GM12878 (cell line): ENCODE data around the gene MYCT1. TPM values are rescaled to one million over a fixed set of nuclear protein-coding genes. Genes with fewer than 3 reads are reported as not detected.
A peak's percentile ranks its signal among the peaks of the same experiment; 100 is the strongest.

ENCODE experiments used
- ATAC-seq: fragments of 200-7000 bp; cut with Tn5 transposase; 3 replicates; pipeline ENCODE4 v1.9.1; 2020; ENCODE audit warnings: mild to moderate bottlenecking, moderate library complexity
- BruUV-seq: library from RNA; stranded (reverse); fragments of 400-500 nt; replicated peaks from 2 replicates; lab custom pipeline; 2021; lab: Mats Ljungman, UMichigan
- CTCF ChIA-PET: fragments of 300-600 bp; sonication (Branson Sonifier 250); formaldehyde crosslinking; extraction: SDS; loops from one replicate; lab custom pipeline; 2021; ENCODE audit warnings: inconsistent platforms; lab: Yijun Ruan, JAX
- POLR2A ChIA-PET: fragments of 350-600 bp; formaldehyde crosslinking; extraction: SDS; loops from one replicate; lab custom pipeline; 2021; ENCODE audit warnings: inconsistent platforms; lab: Charles Lee
- RAD21 ChIA-PET: fragments of 300-600 bp; sonication (Branson Sonifier 250); formaldehyde crosslinking; loops from one replicate; lab custom pipeline; 2023; ENCODE audit warnings: antibody characterized with exemption; ENCODE audit not compliant: unreplicated experiment; lab: Charles Lee
- SMC1A ChIA-PET: fragments of 300-600 bp; sonication (Branson Sonifier 250); formaldehyde crosslinking; loops from one replicate; lab custom pipeline; 2023; ENCODE audit not compliant: unreplicated experiment, uncharacterized antibody; lab: Charles Lee
- DNase-seq: peaks from one replicate; pipeline ENCODE4 v3.0.0-alpha.2; 2011; ENCODE audit warnings: low read depth, low spot score
- FAIRE-seq: peaks from 3 replicates; lab custom pipeline; 2011; peaks lifted over from hg19 to GRCh38; lab: Jason Lieb, UNC
- H2AFZ ChIP-seq: 2 replicates; pipeline ENCODE4 v1.6.0; 2011; ENCODE audit warnings: low read depth, low read length, control low read depth; ENCODE audit not compliant: control insufficient read depth
- H3K27ac ChIP-seq: 2 replicates; pipeline ENCODE4 v1.5.1; 2011; ENCODE audit warnings: control low read depth; ENCODE audit not compliant: control insufficient read depth, insufficient read depth
- H3K27me3 ChIP-seq, 2 experiments: replicated peaks in 1 of 2; 2 replicates each; pipeline versions ENCODE4 v1.6.0 to v1.6.1; 2011; ENCODE audit warnings: low read length in 1 of 2; ENCODE audit not compliant: control insufficient read depth in 2 of 2, insufficient read depth in 2 of 2
- H3K36me3 ChIP-seq, 2 experiments: 2 replicates each; pipeline ENCODE4 v1.5.1; 2011; ENCODE audit warnings: low read length in 1 of 2; ENCODE audit not compliant: control insufficient read depth in 2 of 2, insufficient read depth in 2 of 2
- H3K4me1 ChIP-seq: 2 replicates; pipeline ENCODE4 v1.6.1; 2011; ENCODE audit warnings: mild to moderate bottlenecking, low read length, moderate library complexity, mixed read lengths; ENCODE audit not compliant: control insufficient read depth, insufficient read depth
- H3K4me2 ChIP-seq: 2 replicates; pipeline ENCODE4 v1.6.0; 2011; ENCODE audit warnings: control low read depth; ENCODE audit not compliant: control insufficient read depth, insufficient read depth
- H3K4me3 ChIP-seq: fragments of 200-600 bp; sonication (generic); 2 replicates; pipeline ENCODE4 v1.5.1; 2016
- H3K79me2 ChIP-seq: 2 replicates; pipeline ENCODE4 v1.6.0; 2011; ENCODE audit warnings: low read length; ENCODE audit not compliant: control insufficient read depth, insufficient read depth
- H3K9ac ChIP-seq: 2 replicates; pipeline ENCODE4 v1.8.0; 2011; ENCODE audit warnings: low read length, control low read depth, mixed read lengths; ENCODE audit not compliant: control insufficient read depth, insufficient read depth
- H3K9me3 ChIP-seq: replicated peaks from 3 replicates; pipeline ENCODE4 v1.5.1; 2011; ENCODE audit warnings: mild to moderate bottlenecking, low read length; ENCODE audit not compliant: control insufficient read depth, insufficient read depth
- H4K20me1 ChIP-seq: 2 replicates; pipeline ENCODE4 v1.6.0; 2011; ENCODE audit not compliant: control insufficient read depth, insufficient read depth
- MYB ChIP-seq: fragments of 150-350 bp; IDR thresholded peaks from 2 replicates; pipeline ENCODE4 v1.6.1; 2014; ENCODE audit warnings: mild to moderate bottlenecking, low read depth, low read length, borderline replicate concordance
- NFYA ChIP-seq: IDR thresholded peaks from 2 replicates; pipeline ENCODE4 v1.6.1; 2011; ENCODE audit warnings: low read depth, mild to moderate bottlenecking, low read length, improper control_type of control experiment, borderline replicate concordance
- SREBF2 ChIP-seq: IDR thresholded peaks from 2 replicates; pipeline ENCODE4 v1.6.1; 2012; ENCODE audit warnings: mild to moderate bottlenecking, low read length
- TARDBP ChIP-seq: IDR thresholded peaks from 2 replicates; pipeline ENCODE4 v1.6.1; 2016; ENCODE audit warnings: borderline replicate concordance
- ZNF24 ChIP-seq: fragments of 450-650 bp; IDR thresholded peaks from 2 replicates; pipeline ENCODE4 v1.6.1; 2017; ENCODE audit warnings: antibody characterized with exemption, mild to moderate bottlenecking
- WGBS: methylation state at CpG from one replicate; pipeline ENCODE4 v1.1.6; 2016; ENCODE audit warnings: low lambda C conversion rate; ENCODE audit not compliant: insufficient replicate concordance, insufficient coverage; ENCODE audit errors: missing lambda C conversion rate; 5-methylcytosine and 5-hydroxymethylcytosine counted together
- in situ Hi-C: fragments of 300-500 bp; cut with MboI; formaldehyde crosslinking; loops from 9 replicates; pipeline ENCODE4 v1.14.3; 2018; ENCODE audit warnings: mixed read lengths
- intact Hi-C: fragments of 100-400 bp; cut with micrococcal nuclease; formaldehyde crosslinking; loops from one replicate; pipeline ENCODE4 v1.14.2; 2022; ENCODE audit not compliant: unreplicated experiment
- polyA plus RNA-seq, 11 experiments: library from polyadenylated mRNA; depleted of rRNA in 4 of 11; unstranded in 6 of 11; stranded (reverse) in 5 of 11; fragments of >200 nt; fragmentation: Nextera tagmentation in 4 of 11; fragmentation: Illumina TruSeq in 1 of 11; extraction: Ambion mirVana in 4 of 11; extraction: Trizol in 1 of 11; gene quantifications; 1 replicate in 1 of 11; 2 replicates in 10 of 11; pipeline versions ENCODE4 v1.2.1 to v1.2.3, GENCODE V29; 2011 to 2016; ENCODE audit warnings: inconsistent platforms in 2 of 11, missing spikeins in 2 of 11, low read depth in 1 of 11
- total RNA-seq, 4 experiments: library from RNA; depleted of rRNA in 3 of 4; stranded (reverse); fragments of >200 nt in 3 of 4; fragmentation: Illumina TruSeq in 1 of 4; extraction: Trizol in 1 of 4; gene quantifications; 2 replicates each; pipeline versions ENCODE4 v1.2.1 to v1.2.3, GENCODE V29; 2013 to 2021
- TF ChIP-seq, protein P1 (sequence below): IDR thresholded peaks from 2 replicates; pipeline ENCODE4 v1.6.1; 2012; ENCODE audit warnings: mild to moderate bottlenecking, low read depth, low read length

The MYCT1 gene
- total and polyA plus RNA-seq, 10 of the 15 experiments (the other 5 are each of a cell fraction or from before 2014, with no cell fraction given), result 0.15 TPM; not detected in 9

DNA sequence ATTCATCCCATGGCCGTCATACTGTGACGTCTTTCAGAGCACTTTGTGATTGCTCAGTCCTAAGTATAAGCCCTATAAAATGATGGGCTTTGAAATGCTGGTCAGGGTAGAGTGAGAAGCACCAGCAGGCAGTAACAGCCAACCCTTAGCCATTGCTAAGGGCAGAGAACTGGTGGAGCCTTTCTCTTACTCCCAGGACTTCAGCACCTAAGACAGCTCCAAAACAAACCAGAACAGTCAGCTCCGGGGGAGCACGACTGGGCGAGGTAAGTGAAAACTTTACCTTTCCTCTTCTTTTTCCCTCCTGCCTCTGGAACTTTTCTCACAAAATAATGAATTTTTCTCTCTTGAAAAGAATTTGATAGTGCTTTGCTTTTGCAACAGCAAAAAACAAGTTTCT lies 53.0 kb downstream of the MYCT1 start, which contains the start of gene VIP:
TSS of gene VIP (plus strand) at position 104 of the 400 bp plus-strand sequence. CDS start 1,381 bp downstream, outside the sequence.
- Histone ChIP-seq H3K36me3 (no peaks in the 10 kb centered on the region), H2AFZ (no peak within 1 kb of the TSS), H3K4me2 (no peak within 1 kb of the TSS), H3K4me3 (no peak within 1 kb of the TSS)
- BruUV-seq, result no TSS peak
- ChIA-PET CTCF (interaction anchor here (1.0 kb wide), 1 partner anchor 275 kb away, joined by 4 read pairs; no protein-coding TSS in a partner anchor), RAD21 (no interaction called here)
- intact Hi-C loops, result no loop called here
- TF ChIP-seq TARDBP, result no peak
- TF ChIP-seq MYB, result no peak
- TF ChIP-seq, protein P1, sequence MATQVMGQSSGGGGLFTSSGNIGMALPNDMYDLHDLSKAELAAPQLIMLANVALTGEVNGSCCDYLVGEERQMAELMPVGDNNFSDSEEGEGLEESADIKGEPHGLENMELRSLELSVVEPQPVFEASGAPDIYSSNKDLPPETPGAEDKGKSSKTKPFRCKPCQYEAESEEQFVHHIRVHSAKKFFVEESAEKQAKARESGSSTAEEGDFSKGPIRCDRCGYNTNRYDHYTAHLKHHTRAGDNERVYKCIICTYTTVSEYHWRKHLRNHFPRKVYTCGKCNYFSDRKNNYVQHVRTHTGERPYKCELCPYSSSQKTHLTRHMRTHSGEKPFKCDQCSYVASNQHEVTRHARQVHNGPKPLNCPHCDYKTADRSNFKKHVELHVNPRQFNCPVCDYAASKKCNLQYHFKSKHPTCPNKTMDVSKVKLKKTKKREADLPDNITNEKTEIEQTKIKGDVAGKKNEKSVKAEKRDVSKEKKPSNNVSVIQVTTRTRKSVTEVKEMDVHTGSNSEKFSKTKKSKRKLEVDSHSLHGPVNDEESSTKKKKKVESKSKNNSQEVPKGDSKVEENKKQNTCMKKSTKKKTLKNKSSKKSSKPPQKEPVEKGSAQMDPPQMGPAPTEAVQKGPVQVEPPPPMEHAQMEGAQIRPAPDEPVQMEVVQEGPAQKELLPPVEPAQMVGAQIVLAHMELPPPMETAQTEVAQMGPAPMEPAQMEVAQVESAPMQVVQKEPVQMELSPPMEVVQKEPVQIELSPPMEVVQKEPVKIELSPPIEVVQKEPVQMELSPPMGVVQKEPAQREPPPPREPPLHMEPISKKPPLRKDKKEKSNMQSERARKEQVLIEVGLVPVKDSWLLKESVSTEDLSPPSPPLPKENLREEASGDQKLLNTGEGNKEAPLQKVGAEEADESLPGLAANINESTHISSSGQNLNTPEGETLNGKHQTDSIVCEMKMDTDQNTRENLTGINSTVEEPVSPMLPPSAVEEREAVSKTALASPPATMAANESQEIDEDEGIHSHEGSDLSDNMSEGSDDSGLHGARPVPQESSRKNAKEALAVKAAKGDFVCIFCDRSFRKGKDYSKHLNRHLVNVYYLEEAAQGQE, result peak; percentile 83
- TF ChIP-seq NFYA, result no peak
- no peak for TF ChIP-seq SREBF2
- TF ChIP-seq ZNF24, result no peak
- TF ChIP-seq, all 136 proteins: peak for 1
- no peak for FAIRE-seq
- ChIA-PET POLR2A (no interaction called here), SMC1A (no interaction called here)
- H3K4me1 ChIP-seq, result no peaks in the 10 kb centered on the region
- H3K9ac ChIP-seq, result no peak within 1 kb of the TSS
- H3K79me2 ChIP-seq, result no peaks in the 10 kb centered on the region
- 11% methylated on average over 5 of the region's 5 CpGs for WGBS
- ATAC-seq, result peak; percentile 52; the same call in 2 of the 3 replicates
- H3K9me3 ChIP-seq, result no peaks in the 10 kb centered on the region
- H3K27me3 ChIP-seq, result no peaks in the 10 kb centered on the region
- no peak for DNase-seq
- in situ Hi-C loops, result no loop called here
- no peaks in the 10 kb centered on the region for H4K20me1 ChIP-seq
- no peak within 1 kb of the TSS for H3K27ac ChIP-seq
